Measurements from ENCODE around the gene TGFA.

The TGFA gene

GRCh38 chr2:70523996-70524965 lies 29.3 kb downstream of the TGFA start:
- no peak for DNase-seq (ENCODE audit: low read depth in 2 of 2)

- no peak for DNase-seq (ENCODE audit: low read depth in 2 of 2)
Observed at GRCh38 chr2:70523672-70523995, 30.0 kb downstream of the TGFA start.

DNA sequence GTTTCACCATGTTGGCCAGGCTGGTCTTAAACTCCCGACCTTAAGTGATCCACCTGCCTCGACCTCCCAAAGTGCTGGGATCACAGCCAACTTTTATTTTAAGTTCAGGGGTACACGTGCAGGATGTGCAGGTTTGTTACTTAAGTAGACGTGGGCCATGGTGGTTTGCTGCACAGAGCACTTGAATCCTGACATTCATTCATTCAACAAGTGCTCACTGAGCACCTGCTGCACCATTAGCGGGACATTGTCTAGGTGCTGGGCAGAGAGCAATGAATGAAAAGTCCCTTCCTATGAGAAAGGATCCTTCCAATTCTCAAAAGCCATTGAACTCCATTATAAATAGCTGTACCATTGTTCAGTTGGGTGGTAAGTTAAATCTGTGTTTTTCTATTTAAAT lies 31.0 kb downstream of the TGFA start:
- no peak for DNase-seq (ENCODE audit: low read depth in 2 of 2)

GRCh38 chr2:70520825-70521224 lies 32.8 kb downstream of the TGFA start:
- DNase-seq (ENCODE audit: low read depth in 2 of 2) = no peak

DNA sequence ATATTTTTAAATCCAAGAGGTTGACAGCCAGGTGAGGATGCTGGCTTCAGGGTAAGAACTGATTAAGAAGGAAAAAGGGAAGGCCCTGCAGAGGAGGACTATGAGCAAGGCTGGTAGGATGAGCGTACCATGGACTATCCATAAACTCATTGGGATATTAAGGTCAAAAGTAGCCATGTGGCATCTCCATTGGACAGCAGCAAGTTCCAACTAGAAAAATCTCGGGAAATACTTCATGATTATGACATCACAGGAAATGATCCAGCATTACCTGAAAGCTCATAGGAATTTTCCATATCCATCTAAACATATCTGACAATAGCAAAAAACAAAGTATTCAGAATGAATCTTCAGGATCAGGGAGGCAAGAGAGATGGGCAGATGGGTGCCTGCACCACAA lies 34.2 kb downstream of the TGFA start:
- no peak for DNase-seq (ENCODE audit: low read depth in 2 of 2)

DNA sequence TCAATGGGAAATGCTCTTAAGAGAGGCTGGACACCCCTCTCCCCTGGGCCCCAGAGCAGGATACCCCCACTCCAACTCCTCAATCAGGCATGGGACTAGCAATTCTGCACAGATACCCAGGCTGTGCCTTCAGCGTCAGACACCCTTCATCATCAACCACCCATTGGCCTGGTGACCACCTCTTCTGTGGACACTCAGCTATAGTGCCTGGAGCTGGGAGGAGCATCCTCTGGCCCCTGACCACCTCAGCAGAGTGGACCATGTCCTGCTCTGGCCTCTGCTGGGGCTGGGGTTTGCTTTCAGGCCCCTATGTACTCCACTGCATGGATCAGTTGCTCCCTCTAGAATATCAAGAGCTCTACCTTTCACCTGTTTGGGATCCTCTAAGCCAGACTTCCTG lies 35.1 kb downstream of the TGFA start:
- DNase-seq (ENCODE audit: low read depth in 2 of 2) = no peak

DNA sequence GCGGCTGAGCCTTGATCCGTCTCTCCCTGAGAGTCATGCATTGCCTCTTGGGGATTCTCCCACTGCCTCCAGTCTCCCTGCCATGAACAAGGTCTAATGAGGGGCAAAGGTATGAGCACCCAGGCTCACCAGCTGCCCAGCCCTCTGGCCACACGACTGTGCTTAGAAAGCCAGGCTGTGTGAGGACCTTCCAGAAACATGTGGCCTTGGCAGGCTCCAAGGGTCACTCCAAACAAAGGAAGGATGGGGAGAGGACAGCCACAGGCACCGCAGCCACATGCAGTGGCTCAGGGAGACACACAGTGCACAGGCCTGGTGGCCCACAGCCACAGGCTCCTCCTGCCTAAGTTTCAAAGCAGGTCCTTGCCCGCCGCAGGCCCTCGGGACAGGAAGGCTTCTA lies 35.8 kb downstream of the TGFA start:
- DNase-seq (ENCODE audit: low read depth in 2 of 2) = no peak

GRCh38 chr2:70516596-70516995 lies 37.0 kb downstream of the TGFA start:
- no peak for DNase-seq (ENCODE audit: low read depth in 2 of 2)

DNA sequence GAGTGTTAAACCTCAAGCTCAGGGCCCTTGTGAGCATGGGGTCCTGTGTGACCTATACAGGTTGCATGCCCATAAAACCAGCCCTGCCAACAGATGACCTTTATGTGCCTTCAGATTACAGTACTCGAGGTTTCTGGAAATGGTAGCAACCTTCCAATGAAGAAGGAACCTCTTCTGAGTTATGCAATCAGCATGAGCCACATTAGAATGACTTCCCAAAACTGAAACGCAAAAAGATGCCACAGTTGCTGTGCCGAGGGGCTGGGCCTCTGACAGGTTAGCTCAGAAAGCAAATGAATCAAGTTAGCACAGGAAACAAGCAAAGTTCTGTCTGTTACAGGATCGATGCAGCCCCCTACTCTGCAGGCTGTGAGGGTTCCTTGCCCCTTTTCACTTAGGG lies 37.7 kb downstream of the TGFA start:
- DNase-seq (ENCODE audit: low read depth in 2 of 2) = no peak

GRCh38 chr2:70514612-70515055 lies 39.0 kb downstream of the TGFA start:
- no peak for DNase-seq (ENCODE audit: low read depth in 2 of 2)

GRCh38 chr2:70513738-70514137 lies 39.9 kb downstream of the TGFA start:
- no peak for DNase-seq (ENCODE audit: low read depth in 2 of 2)

DNA sequence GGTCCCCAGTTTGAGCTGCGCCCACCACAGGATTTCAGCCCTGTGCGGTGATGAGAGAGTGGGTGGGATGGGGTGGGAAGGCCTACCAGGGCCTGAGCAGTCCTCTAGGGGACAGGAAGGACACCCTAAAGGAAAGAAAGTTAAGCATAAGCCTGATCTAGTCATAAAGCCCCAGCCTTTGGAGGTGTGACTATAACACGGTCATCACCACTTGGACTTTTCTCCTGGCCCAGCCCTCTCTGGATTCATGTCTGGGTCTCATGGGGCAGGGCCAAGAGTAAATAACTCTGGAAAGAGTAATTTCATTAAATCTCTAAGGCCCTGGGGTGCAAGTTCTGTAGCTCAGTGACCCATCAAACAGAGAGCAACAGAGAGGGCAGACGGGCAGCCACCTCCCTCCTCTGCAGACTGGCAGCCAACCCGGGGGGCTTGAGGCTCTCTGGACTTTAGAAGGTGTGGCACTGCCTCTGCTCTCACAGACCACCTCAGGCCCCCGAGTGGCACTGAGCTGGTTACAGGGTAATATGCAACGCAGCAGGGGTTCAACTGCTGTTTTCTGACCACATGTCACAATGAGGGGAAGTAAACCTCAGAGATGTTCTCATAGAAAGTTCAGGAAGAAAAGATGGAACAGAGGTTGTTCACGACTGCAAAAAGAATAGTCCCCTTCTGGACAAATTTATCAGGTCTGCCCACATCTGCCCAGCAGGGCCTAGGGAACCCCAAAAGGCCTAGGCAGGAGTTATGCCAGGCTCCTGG lies 41.5 kb downstream of the TGFA start:
- DNase-seq (ENCODE audit: low read depth in 2 of 2) = no peak

- DNase-seq (ENCODE audit: low read depth in 2 of 2) = no peak
Observed at GRCh38 chr2:70510313-70510712, 43.3 kb downstream of the TGFA start.

GRCh38 chr2:70509565-70509964 lies 44.1 kb downstream of the TGFA start:
- DNase-seq (ENCODE audit: low read depth in 2 of 2) = no peak

GRCh38 chr2:70508711-70509462 lies 44.7 kb downstream of the TGFA start:
- DNase-seq (ENCODE audit: low read depth in 2 of 2) = no peak

DNA sequence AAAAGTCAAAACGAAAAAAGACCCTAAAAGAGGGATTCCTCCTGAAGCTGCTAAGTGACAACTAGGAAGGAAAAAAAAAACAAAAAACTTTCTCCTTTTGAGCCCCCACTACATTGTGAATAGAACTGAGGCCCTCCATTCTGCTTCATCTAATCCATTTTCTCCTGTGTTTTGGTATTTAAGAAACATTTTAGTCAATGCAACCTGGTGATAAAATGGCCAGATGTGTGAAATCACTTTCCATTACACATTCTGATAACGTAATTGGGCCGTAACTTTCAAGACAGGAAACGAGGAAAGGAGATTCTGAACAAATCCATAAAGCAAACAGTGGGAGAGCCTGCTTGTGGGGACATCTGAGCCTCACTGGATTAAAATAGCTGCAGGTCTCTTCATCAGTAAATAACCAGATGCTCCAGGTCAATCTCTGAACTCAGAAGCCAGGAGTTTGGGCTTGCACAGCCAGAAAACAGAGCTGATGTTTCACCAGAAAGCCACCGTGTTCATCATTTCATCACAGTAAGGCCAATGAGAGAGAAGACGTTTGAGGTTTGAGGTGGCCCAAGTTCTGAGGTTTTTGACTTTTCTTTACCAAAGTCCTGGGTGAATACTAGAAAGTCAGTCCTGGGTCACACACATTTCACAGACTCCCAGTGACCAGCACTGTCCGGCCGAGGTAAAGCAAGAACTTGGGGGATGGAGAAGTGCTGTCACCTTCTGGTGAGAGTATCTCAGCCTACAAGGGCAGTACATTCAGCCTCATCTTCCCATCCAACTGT lies 47.8 kb downstream of the TGFA start:
- no peak for DNase-seq (ENCODE audit: low read depth in 2 of 2)

DNA sequence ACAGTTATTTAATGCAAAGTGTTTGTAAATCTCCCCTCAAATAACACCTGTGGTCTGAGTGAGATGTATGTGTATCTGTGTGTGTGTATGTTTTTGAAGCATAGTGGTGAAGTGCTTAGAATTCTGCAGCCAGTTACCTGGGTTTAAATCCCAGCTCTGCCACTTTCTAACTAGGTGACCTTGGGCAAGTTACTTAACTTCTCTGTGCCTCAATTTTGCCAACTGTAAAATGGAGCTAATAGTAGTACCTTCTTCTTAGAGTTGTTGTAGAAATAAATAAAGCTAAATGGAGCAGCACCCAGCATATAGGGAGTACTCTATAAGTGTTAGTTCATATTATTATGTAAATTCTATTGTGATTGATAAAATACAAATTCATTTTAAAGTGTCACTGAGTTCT lies 48.9 kb downstream of the TGFA start:
- no peak for DNase-seq (ENCODE audit: low read depth in 2 of 2)

GRCh38 chr2:70503896-70504295 lies 49.7 kb downstream of the TGFA start:
- no peak for DNase-seq (ENCODE audit: low read depth in 2 of 2)

- no peak for DNase-seq (ENCODE audit: low read depth in 2 of 2)
Observed at GRCh38 chr2:70501728-70502127, 51.9 kb downstream of the TGFA start.

- no peak for DNase-seq (ENCODE audit: low read depth in 2 of 2)
Observed at GRCh38 chr2:70501215-70501614, 52.4 kb downstream of the TGFA start.

GRCh38 chr2:70499253-70499652 lies 54.4 kb downstream of the TGFA start:
- DNase-seq (ENCODE audit: low read depth in 2 of 2) = no peak

DNA sequence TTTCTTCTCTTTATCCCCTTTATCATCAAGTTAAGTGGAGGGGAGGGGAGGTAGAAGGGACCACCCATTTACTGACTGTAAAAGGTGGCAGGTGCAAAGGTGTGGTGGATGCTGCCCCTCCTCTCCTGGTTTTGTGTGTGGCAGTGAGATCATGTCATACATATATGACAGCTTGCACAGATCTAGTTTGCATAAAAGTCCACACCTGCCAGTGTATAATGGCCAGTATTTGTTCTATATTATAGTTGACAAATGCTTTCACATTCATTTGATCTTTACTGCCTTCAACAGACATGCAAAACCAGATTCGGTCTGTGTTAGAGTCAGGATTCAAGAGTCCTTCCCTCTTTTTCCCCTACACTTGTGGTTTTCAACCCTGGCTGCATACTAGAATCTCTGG lies 55.1 kb downstream of the TGFA start:
- no peak for DNase-seq (ENCODE audit: low read depth in 2 of 2)
